AG04450 (cell line): ENCODE measurements around the gene DPCD. TPM values are rescaled to one million over a fixed set of nuclear protein-coding genes. Genes with fewer than 3 reads are reported as not detected.

ENCODE experiments used
- CTCF ChIA-PET: fragments of 300-600, 350-600 bp; formaldehyde crosslinking; extraction: SDS; loops from one replicate; lab custom pipeline; 2022; ENCODE audit warnings: antibody characterized with exemption, inconsistent platforms; lab: Charles Lee
- POLR2A ChIA-PET: fragments of 350-600 bp; formaldehyde crosslinking; extraction: SDS; loops from one replicate; lab custom pipeline; 2021; ENCODE audit warnings: antibody characterized with exemption, inconsistent platforms; lab: Yijun Ruan, JAX
- DNase-seq: peaks from one replicate; pipeline ENCODE4 v3.0.0-alpha.2; 2011; ENCODE audit warnings: low read depth, low spot score
- H3K27ac ChIP-seq: one replicate; pipeline ENCODE4 v1.5.1; 2012; ENCODE audit warnings: low read depth, low read length, control low read depth
- H3K27me3 ChIP-seq: one replicate; pipeline ENCODE4 v1.6.0; 2012; ENCODE audit warnings: low read length; ENCODE audit not compliant: control insufficient read depth, insufficient read depth
- H3K4me3 ChIP-seq: 2 replicates; pipeline ENCODE4 v1.5.1; 2011; ENCODE audit warnings: mild to moderate bottlenecking, low read depth, low read length, control low read depth
- H3K9me3 ChIP-seq: 2 replicates; pipeline ENCODE4 v1.5.1; 2012; ENCODE audit warnings: low read length; ENCODE audit not compliant: control insufficient read depth, insufficient read depth
- polyA plus RNA-seq: library from polyadenylated mRNA; depleted of rRNA; stranded (reverse); fragments of >200 nt; gene quantifications from 2 replicates; pipeline ENCODE4 v1.2.3, GENCODE V29; 2011
- TF ChIP-seq, protein P1 (sequence below): IDR thresholded peaks from 2 replicates; pipeline ENCODE4 v1.5.1; 2011; ENCODE audit warnings: low read depth, low read length, control low read depth, inconsistent platforms

The DPCD gene
- polyA plus RNA-seq, 1 experiment: 49.7 TPM

DNA sequence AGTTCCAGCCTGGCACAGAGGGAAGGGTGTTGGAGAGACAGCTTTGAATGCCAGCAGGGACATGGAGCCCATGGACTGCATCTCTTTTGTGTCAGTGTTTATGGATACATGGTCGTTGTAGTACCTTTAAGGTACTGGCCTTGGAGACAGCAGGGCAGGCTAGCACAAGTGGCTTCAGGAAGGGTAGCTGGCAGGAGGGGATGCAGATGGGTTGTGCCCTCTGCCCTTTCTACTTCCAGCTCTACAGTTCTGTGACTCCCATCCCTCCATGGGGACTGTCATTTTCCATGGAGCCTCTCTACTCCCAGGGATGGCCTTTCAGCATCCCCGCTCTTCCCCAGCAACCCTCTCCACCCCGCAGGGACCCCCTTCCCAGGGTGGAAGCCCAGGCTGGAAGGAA, 25.1 kb upstream of the DPCD start:
- ChIA-PET CTCF (interaction anchor here (1.4 kb wide), 1 partner anchor 349 kb away, joined by 8 read pairs; no protein-coding TSS in a partner anchor), POLR2A (no interaction called here)
- Histone ChIP-seq H3K27ac (no peak overlapping the region), H3K9me3 (no peaks in the 10 kb centered on the region), H3K27me3 (peaks cover 30% of the 10 kb centered on the region), H3K4me3 (no peak overlapping the region)
- TF ChIP-seq, protein P1, sequence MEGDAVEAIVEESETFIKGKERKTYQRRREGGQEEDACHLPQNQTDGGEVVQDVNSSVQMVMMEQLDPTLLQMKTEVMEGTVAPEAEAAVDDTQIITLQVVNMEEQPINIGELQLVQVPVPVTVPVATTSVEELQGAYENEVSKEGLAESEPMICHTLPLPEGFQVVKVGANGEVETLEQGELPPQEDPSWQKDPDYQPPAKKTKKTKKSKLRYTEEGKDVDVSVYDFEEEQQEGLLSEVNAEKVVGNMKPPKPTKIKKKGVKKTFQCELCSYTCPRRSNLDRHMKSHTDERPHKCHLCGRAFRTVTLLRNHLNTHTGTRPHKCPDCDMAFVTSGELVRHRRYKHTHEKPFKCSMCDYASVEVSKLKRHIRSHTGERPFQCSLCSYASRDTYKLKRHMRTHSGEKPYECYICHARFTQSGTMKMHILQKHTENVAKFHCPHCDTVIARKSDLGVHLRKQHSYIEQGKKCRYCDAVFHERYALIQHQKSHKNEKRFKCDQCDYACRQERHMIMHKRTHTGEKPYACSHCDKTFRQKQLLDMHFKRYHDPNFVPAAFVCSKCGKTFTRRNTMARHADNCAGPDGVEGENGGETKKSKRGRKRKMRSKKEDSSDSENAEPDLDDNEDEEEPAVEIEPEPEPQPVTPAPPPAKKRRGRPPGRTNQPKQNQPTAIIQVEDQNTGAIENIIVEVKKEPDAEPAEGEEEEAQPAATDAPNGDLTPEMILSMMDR: no peak
- DNase-seq: no peak

DNA sequence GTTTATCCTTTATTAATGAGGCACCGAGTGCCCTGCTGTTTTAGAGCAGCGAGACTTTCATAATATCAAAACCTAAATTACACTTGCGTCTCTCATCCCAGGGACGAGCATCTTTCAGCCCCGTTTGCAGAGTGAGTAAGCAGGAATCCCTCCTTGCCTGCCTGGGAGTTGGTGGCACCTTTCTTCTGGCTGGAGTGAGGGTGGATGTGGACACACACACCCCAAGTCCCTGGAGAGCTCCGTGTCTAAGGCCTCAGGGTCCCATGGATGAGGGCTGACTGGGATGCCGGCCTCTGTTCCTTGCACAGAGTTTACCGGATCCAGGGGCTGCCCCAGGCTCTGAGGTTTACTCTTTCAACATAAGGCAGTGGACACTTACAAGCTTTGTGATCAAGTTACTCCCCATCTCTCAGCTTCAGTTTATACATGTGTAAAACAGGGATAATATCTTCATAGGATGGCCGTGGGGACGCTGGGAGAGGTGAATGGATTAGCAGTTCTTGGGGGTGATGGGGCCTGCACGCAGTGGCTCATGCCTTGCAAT, 24.6 kb upstream of the DPCD start:
- Histone ChIP-seq H3K4me3 (no peak overlapping the region), H3K9me3 (no peaks in the 10 kb centered on the region), H3K27ac (no peak overlapping the region), H3K27me3 (peaks cover 34% of the 10 kb centered on the region)
- POLR2A ChIA-PET: no interaction called here
- CTCF ChIA-PET: interaction anchor here (1.4 kb wide), 1 partner anchor 350 kb away, joined by 8 read pairs; no protein-coding TSS in a partner anchor
- DNase-seq: no peak
- TF ChIP-seq, protein P1: no peak

DNA sequence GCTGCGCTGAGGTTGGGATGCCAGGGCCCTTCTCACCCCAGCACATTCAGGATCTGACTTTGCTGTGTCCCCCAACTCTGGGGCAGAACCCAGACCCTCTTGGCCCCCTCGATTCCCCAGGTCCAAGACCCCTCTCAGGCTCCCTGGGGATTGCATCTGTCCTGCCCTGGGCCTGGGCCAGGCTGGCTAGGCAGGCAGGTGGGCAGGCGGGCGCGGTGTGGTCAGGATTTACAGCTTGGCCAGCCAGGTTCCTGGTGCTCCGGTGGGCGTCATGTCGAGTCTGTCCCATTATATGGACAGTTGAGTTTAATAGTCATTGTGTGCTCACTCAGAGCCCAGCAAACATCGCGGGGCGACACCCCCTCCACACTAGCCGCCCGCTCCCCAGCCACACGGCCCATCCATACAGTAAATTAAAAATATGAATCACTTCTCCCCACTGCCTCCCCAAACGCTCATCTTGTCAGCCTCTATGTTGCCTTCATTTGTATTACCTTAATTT, 23.6 kb upstream of the DPCD start:
- no peak for DNase-seq
- no peak overlapping the region for H3K4me3 ChIP-seq
- POLR2A ChIA-PET: no interaction called here
- CTCF ChIA-PET: no interaction called here
- no peaks in the 10 kb centered on the region for H3K9me3 ChIP-seq
- TF ChIP-seq, protein P1: no peak
- peaks cover 40% of the 10 kb centered on the region for H3K27me3 ChIP-seq
- no peak overlapping the region for H3K27ac ChIP-seq

DNA sequence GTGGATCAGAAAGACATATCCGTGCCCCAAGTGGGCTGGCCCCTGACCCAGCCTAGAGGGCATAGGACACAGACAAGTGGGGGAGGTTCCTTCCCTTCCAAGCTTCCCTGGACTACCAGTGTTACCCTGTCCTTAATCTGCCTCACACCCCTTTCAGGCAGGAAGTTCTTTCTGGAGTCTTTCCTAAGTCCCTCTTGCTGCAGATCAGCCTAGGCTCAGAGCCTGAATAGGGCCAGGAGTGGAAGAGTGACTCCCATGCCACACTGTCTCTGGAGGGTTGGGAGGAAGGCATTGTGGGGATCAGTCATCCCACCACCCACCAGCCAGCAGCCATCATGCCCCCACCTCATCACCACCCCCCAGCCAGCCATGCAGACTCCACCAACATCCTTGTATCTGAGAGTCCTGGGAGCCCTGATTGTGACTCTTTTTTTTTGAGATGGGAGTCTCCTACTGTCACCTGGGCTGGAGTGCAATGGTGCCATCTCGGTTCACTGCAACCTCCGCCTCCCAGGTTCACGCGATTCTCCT, 22.7 kb upstream of the DPCD start:
- H3K9me3 ChIP-seq: no peaks in the 10 kb centered on the region
- H3K27ac ChIP-seq: no peak overlapping the region
- ChIA-PET CTCF (interaction anchor here (1.3 kb wide), 1 partner anchor 351 kb away, joined by 4 read pairs; no protein-coding TSS in a partner anchor), POLR2A (no interaction called here)
- H3K4me3 ChIP-seq: no peak overlapping the region
- no peak for DNase-seq
- TF ChIP-seq, protein P1: no peak
- peaks cover 44% of the 10 kb centered on the region for H3K27me3 ChIP-seq

DNA sequence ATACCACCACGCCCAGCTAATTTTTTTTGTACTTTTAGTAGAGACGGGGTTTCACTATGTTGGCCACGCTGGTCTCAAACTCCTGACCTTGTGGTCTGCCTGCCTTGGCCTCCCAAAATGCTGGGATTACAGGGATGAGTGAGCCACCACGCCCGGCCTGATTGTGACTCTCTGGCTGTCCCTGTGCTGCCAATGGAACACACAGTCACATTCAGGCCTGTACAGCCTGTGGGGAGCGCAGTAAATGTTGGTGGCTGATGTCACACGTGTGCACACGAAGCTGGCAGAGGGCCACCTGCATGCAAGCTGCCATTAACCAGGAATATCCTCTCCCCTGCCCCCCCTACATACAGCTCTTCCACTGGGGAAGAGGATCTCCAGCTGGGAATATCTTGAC, 22.2 kb upstream of the DPCD start:
- CTCF ChIA-PET: interaction anchor here (1.3 kb wide), 1 partner anchor 351 kb away, joined by 4 read pairs; no protein-coding TSS in a partner anchor
- Histone ChIP-seq H3K27me3 (peaks cover 44% of the 10 kb centered on the region), H3K27ac (no peak overlapping the region), H3K4me3 (no peak overlapping the region), H3K9me3 (no peaks in the 10 kb centered on the region; the same call in 1 of the 2 replicates)
- no peak for DNase-seq
- TF ChIP-seq, protein P1: no peak
- POLR2A ChIA-PET: no interaction called here
